Fibroblast of mammary gland (primary cell): Measurements from ENCODE around the gene SHFL.

ENCODE experiments used
- DNase-seq: peaks from one replicate; pipeline ENCODE4 v3.0.0-alpha.2; 2010; ENCODE audit warnings: low read depth
- H3K4me3 ChIP-seq: 2 replicates; pipeline ENCODE4 v1.5.1; 2011; ENCODE audit warnings: low read depth, mild to moderate bottlenecking, low read length, moderate library complexity; ENCODE audit not compliant: control insufficient read depth
- CTCF ChIP-seq: conservative IDR thresholded peaks from 2 replicates; pipeline ENCODE4 v1.5.1; 2011; ENCODE audit warnings: low read depth, low read length, inconsistent platforms; ENCODE audit not compliant: control insufficient read depth, insufficient read depth

Gene SHFL

GRCh38 chr19:10137751-10138682 is 51.9 kb downstream of the SHFL start:
- H3K4me3 ChIP-seq, result no peak overlapping the region
- TF ChIP-seq CTCF, result no peak
- DNase-seq, result no peak

GRCh38 chr19:10138879-10139795 is 53.0 kb downstream of the SHFL start:
- H3K4me3 ChIP-seq, result no peak overlapping the region
- TF ChIP-seq CTCF, result no peak
- DNase-seq, result no peak

GRCh38 chr19:10139952-10140351 is 53.8 kb downstream of the SHFL start:
- DNase-seq, result no peak
- TF ChIP-seq CTCF, result no peak
- no peak overlapping the region for H3K4me3 ChIP-seq

GRCh38 chr19:10141479-10141878 is 55.4 kb downstream of the SHFL start:
- H3K4me3 ChIP-seq, result no peak overlapping the region
- TF ChIP-seq CTCF, result no peak
- no peak for DNase-seq

- DNase-seq, result no peak
- no peak overlapping the region for H3K4me3 ChIP-seq
- TF ChIP-seq CTCF, result no peak
Measured at GRCh38 chr19:10141973-10142372, 55.9 kb downstream of the SHFL start.
